Prostate gland (tissue), 2 donors: ENCODE data around the gene LANCL1.

Experiments
- POLR2A ChIP-seq: fragments of 450-650 bp; IDR thresholded peaks from one replicate; pipeline ENCODE4 v1.6.1; 2016; ENCODE audit warnings: antibody characterized with exemption, mild to moderate bottlenecking
- POLR2AphosphoS5 ChIP-seq: sonication (generic); formaldehyde crosslinking; IDR thresholded peaks from one replicate; pipeline ENCODE4 v1.6.1; 2017; ENCODE audit warnings: antibody characterized with exemption
- TF ChIP-seq, protein P1 (sequence below), 4 experiments: fragments of 200-600 bp in 2 of 4; fragments of 450-650 bp in 2 of 4; sonication (generic) in 2 of 4; IDR thresholded peaks; 1 replicate in 3 of 4; 2 replicates in 1 of 4; pipeline ENCODE4 v1.5.1; 2016 to 2019; ENCODE audit warnings: antibody characterized with exemption in 4 of 4, mild to moderate bottlenecking in 2 of 4, moderate library complexity in 2 of 4

GRCh38 chr2:210421916-210422315 is 54.6 kb downstream of the LANCL1 start:
- TF ChIP-seq, protein P1, sequence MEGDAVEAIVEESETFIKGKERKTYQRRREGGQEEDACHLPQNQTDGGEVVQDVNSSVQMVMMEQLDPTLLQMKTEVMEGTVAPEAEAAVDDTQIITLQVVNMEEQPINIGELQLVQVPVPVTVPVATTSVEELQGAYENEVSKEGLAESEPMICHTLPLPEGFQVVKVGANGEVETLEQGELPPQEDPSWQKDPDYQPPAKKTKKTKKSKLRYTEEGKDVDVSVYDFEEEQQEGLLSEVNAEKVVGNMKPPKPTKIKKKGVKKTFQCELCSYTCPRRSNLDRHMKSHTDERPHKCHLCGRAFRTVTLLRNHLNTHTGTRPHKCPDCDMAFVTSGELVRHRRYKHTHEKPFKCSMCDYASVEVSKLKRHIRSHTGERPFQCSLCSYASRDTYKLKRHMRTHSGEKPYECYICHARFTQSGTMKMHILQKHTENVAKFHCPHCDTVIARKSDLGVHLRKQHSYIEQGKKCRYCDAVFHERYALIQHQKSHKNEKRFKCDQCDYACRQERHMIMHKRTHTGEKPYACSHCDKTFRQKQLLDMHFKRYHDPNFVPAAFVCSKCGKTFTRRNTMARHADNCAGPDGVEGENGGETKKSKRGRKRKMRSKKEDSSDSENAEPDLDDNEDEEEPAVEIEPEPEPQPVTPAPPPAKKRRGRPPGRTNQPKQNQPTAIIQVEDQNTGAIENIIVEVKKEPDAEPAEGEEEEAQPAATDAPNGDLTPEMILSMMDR (IDR thresholded peaks at IDR 0.05) = no peak
- TF ChIP-seq POLR2A (no peak), POLR2AphosphoS5 (no peak)
